ENCODE results near the gene PARD6A. TPM values are rescaled to one million over a fixed set of nuclear protein-coding genes. Genes with fewer than 3 reads are reported as not detected.

Gene PARD6A
- total and polyA plus RNA-seq, 2 of the 13 experiments (the other 11 are each of a cell fraction or from before 2014, with no cell fraction given), result 3.5 to 4.3 TPM

GRCh38 chr16:67672739-67673662, 12.2 kb downstream of the PARD6A start (continued):
- TF ChIP-seq ZNF687 (CRISPR knock-in tag; IDR thresholded peaks at IDR 0.05), result peak; percentile 34; the same call in 1 of the 2 replicates
- TF ChIP-seq DRAP1 (CRISPR knock-in tag; IDR thresholded peaks at IDR 0.05), result no peak
- TF ChIP-seq ZNF564 (CRISPR knock-in tag; IDR thresholded peaks at IDR 0.05), result no peak
- TF ChIP-seq IRF9 (CRISPR knock-in tag; IDR thresholded peaks at IDR 0.05; ENCODE audit: borderline replicate concordance), result no peak
- TF ChIP-seq SUZ12 (IDR thresholded peaks at IDR 0.05; ENCODE audit: low read depth, low read length), result no peak
- no peak for TF ChIP-seq ZNF776 (CRISPR knock-in tag; IDR thresholded peaks at IDR 0.05)
- TF ChIP-seq REST (IDR thresholded peaks at IDR 0.05; ENCODE audit: borderline replicate concordance in 1 of 2, low read depth in 1 of 2, low read length in 2 of 2), result no peak
- TF ChIP-seq BHLHE40 (IDR thresholded peaks at IDR 0.05; ENCODE audit: low read length), result no peak
- TF ChIP-seq ZNF556 (CRISPR knock-in tag; IDR thresholded peaks at IDR 0.05; ENCODE audit: borderline replicate concordance), result no peak
- TF ChIP-seq SIX4 (CRISPR knock-in tag; IDR thresholded peaks at IDR 0.05), result no peak
- peak; percentile 53; the same call in 1 of the 2 replicates for TF ChIP-seq KDM5B (CRISPR knock-in tag; IDR thresholded peaks at IDR 0.05; ENCODE audit: borderline replicate concordance)
- TF ChIP-seq TBP (CRISPR knock-in tag; IDR thresholded peaks at IDR 0.05), result 0 out of 2 replicates have a peak, but pooled peaks have one; percentile 37
- TF ChIP-seq NFKB2 (CRISPR knock-in tag; IDR thresholded peaks at IDR 0.05; ENCODE audit: borderline replicate concordance), result peak; percentile 54; the same call in 1 of the 2 replicates
- TF ChIP-seq ZNF569 (CRISPR knock-in tag; IDR thresholded peaks at IDR 0.05; ENCODE audit: borderline replicate concordance), result no peak
- TF ChIP-seq HDAC1 (CRISPR knock-in tag; IDR thresholded peaks at IDR 0.05), result no peak
- no peak for TF ChIP-seq PCBP2 (optimal IDR thresholded peaks at IDR 0.05; ENCODE audit: low read depth, low read length, poor library complexity, severe bottlenecking)
- TF ChIP-seq SRSF1 (optimal IDR thresholded peaks at IDR 0.05; ENCODE audit: low read depth, low read length), result no peak
- no peak for TF ChIP-seq IKZF4 (CRISPR knock-in tag; IDR thresholded peaks at IDR 0.05; ENCODE audit: borderline replicate concordance, low read depth, not compliant biosample characterization)

Measured in HepG2 (cell line).